PC-9 (cell line): ENCODE measurements around the gene NPL. TPM values are rescaled to one million over a fixed set of nuclear protein-coding genes. Genes with fewer than 3 reads are reported as not detected.

Experiments used
- BruUV-seq: library from RNA; stranded (reverse); fragments of 400-500 nt; replicated peaks from 2 replicates; lab custom pipeline; 2021; lab: Mats Ljungman, UMichigan
- CTCF ChIA-PET: fragments of 300-600 bp; sonication (Branson Sonifier 250); formaldehyde crosslinking; loops from one replicate; lab custom pipeline; 2022; ENCODE audit warnings: antibody characterized with exemption; lab: Charles Lee
- POLR2A ChIA-PET: fragments of 300-600 bp; sonication (Branson Sonifier 250); formaldehyde crosslinking; loops from one replicate; lab custom pipeline; 2022; ENCODE audit warnings: antibody characterized with exemption; ENCODE audit not compliant: unreplicated experiment; lab: Charles Lee
- DNase-seq, 2 experiments: peaks; one replicate each; pipeline versions ENCODE4 v3.0.0 to v3.0.0-alpha.2; 2015 to 2022; ENCODE audit warnings: mixed read lengths in 1 of 2
- H2AFZ ChIP-seq: fragments of 200-600 bp; sonication (generic); 2 replicates; pipeline ENCODE4 v1.8.1; 2017; ENCODE audit warnings: antibody characterized with exemption
- H3F3A ChIP-seq: fragments of 200-600 bp; sonication (generic); 2 replicates; pipeline ENCODE4 v1.8.1; 2017; ENCODE audit warnings: antibody characterized with exemption, mild to moderate bottlenecking, low read depth; ENCODE audit not compliant: insufficient read depth
- H3K27ac ChIP-seq: fragments of 200-600 bp; sonication (generic); 2 replicates; pipeline ENCODE4 v1.6.1; 2016; ENCODE audit warnings: mixed run types
- H3K27me3 ChIP-seq: fragments of 200-600 bp; sonication (generic); 2 replicates; pipeline ENCODE4 v1.6.1; 2016; ENCODE audit warnings: low read depth, mixed run types; ENCODE audit not compliant: insufficient read depth
- H3K36me3 ChIP-seq: fragments of 200-600 bp; sonication (generic); 2 replicates; pipeline ENCODE4 v1.6.1; 2016; ENCODE audit warnings: low read depth, mixed run types
- H3K4me1 ChIP-seq: fragments of 200-600 bp; sonication (generic); replicated peaks from 2 replicates; pipeline ENCODE4 v1.6.1; 2016; ENCODE audit warnings: mixed run types; ENCODE audit not compliant: insufficient read depth
- H3K4me2 ChIP-seq: fragments of 200-600 bp; sonication (generic); 2 replicates; pipeline ENCODE4 v1.6.1; 2017; ENCODE audit warnings: mixed run types
- H3K4me3 ChIP-seq: fragments of 200-600 bp; sonication (generic); 2 replicates; pipeline ENCODE4 v1.6.1; 2016; ENCODE audit warnings: mixed run types
- H3K79me2 ChIP-seq: fragments of 200-600 bp; sonication (generic); 2 replicates; pipeline ENCODE4 v1.6.1; 2017; ENCODE audit warnings: low read depth, mixed run types
- H3K9me2 ChIP-seq: fragments of 200-600 bp; sonication (generic); 2 replicates; pipeline ENCODE4 v1.8.1; 2017; ENCODE audit warnings: mild to moderate bottlenecking; ENCODE audit not compliant: insufficient read depth
- H3K9me3 ChIP-seq: fragments of 200-600 bp; sonication (generic); 2 replicates; pipeline ENCODE4 v1.8.1; 2016; ENCODE audit warnings: low read depth; ENCODE audit not compliant: insufficient read depth
- H4K20me1 ChIP-seq: fragments of 200-600 bp; sonication (generic); 2 replicates; pipeline ENCODE4 v1.8.1; 2017; ENCODE audit not compliant: insufficient read depth
- CTCF ChIP-seq: fragments of 200-600 bp; sonication (generic); conservative IDR thresholded peaks from 2 replicates; pipeline ENCODE4 v1.6.1; 2017; ENCODE audit warnings: mixed run types, antibody characterized with exemption, mild to moderate bottlenecking, moderate library complexity
- EZH2 ChIP-seq: fragments of 200-600 bp; sonication (generic); IDR thresholded peaks from 2 replicates; pipeline ENCODE4 v1.8.0; 2017; ENCODE audit warnings: antibody characterized with exemption, low read depth
- intact Hi-C: fragments of 100-400 bp; cut with micrococcal nuclease; formaldehyde crosslinking; loops from one replicate; pipeline ENCODE4 v1.10.0; 2022; ENCODE audit not compliant: unreplicated experiment
- total RNA-seq: library from RNA; stranded (reverse); gene quantifications from 2 replicates; pipeline ENCODE4 v1.2.3, GENCODE V29; 2021

The NPL gene
- total RNA-seq, 1 experiment from 2014 or later: 2.3 TPM

DNA sequence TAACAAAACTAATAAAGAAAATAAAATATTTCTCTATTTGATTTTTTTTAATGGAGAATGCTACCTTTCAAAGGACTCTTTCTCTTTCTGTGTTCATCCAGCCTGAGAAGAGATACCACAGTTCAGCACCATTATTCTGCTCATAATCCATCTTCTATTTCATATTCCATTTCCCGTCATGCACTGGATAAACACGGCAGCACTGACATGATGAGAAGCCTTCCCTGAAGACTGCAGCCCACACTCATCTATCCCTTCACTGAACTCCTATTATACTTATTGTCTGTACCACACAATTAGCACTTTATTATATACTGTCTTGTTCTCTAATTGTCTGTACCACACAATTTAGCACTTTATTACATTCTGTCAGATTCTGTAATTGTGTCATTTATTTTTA, 10.7 kb upstream of the NPL start:
- Histone ChIP-seq H3K4me1 (no peaks in the 10 kb centered on the region), H4K20me1 (no peaks in the 10 kb centered on the region; the same call in 1 of the 2 replicates), H2AFZ (no peak overlapping the region), H3K79me2 (no peaks in the 10 kb centered on the region), H3K36me3 (no peaks in the 10 kb centered on the region), H3K27ac (no peak overlapping the region), H3K4me2 (no peak overlapping the region), H3K27me3 (no peaks in the 10 kb centered on the region), H3K9me2 (no peaks in the 10 kb centered on the region; the same call in 1 of the 2 replicates), H3F3A (no peaks in the 10 kb centered on the region), H3K9me3 (no peaks in the 10 kb centered on the region), H3K4me3 (no peak overlapping the region)
- intact Hi-C loops: no loop called here
- BruUV-seq: no TSS peak
- POLR2A ChIA-PET: no interaction called here
- TF ChIP-seq CTCF (no peak), EZH2 (no peak)
- CTCF ChIA-PET: no interaction called here
- DNase-seq: no peak

DNA sequence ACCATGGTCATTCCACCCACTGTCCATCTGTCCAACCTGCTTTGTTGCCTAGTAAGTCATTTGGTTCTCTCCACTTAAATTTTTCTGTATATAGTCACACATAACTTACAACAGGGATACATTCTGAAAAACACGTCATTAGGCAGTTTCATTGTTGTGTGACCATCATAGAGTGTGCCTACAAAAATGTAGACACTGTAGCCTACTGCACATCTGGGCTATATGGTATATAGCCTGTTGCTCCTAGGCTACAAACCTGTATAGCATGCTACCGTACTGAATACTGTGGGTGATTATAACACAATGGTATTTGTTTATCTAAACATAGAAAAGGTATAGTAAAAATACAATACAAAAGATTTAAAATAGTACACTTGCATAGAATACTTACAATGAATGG, 10.0 kb upstream of the NPL start:
- H3K9me3 ChIP-seq: no peaks in the 10 kb centered on the region
- H3K27ac ChIP-seq: no peak overlapping the region
- H2AFZ ChIP-seq: no peak overlapping the region
- intact Hi-C loops: no loop called here
- H3F3A ChIP-seq: no peaks in the 10 kb centered on the region
- no TSS peak for BruUV-seq
- CTCF ChIA-PET: no interaction called here
- H3K4me3 ChIP-seq: no peak overlapping the region
- TF ChIP-seq CTCF (no peak), EZH2 (no peak)
- no peaks in the 10 kb centered on the region for H3K36me3 ChIP-seq
- no peaks in the 10 kb centered on the region for H3K4me1 ChIP-seq
- no peaks in the 10 kb centered on the region for H3K27me3 ChIP-seq
- no peak for DNase-seq
- H3K9me2 ChIP-seq: no peaks in the 10 kb centered on the region; the same call in 1 of the 2 replicates
- H4K20me1 ChIP-seq: no peaks in the 10 kb centered on the region; the same call in 1 of the 2 replicates
- no peak overlapping the region for H3K4me2 ChIP-seq
- POLR2A ChIA-PET: no interaction called here
- no peaks in the 10 kb centered on the region for H3K79me2 ChIP-seq

GRCh38 chr1:182781841-182782586, 7.6 kb upstream of the NPL start:
- H3K27me3 ChIP-seq: no peaks in the 10 kb centered on the region
- intact Hi-C loops: loop anchor here (1.0 to 10.0 kb wide), 6 partner anchors 57 to 1305 kb away; partner anchors contain the start of gene DHX9
- no peak overlapping the region for H3K4me3 ChIP-seq
- H3F3A ChIP-seq: no peaks in the 10 kb centered on the region
- ChIA-PET CTCF (interaction anchor here (0.6 to 2.3 kb wide), 9 partner anchors 109 to 697 kb away, joined by 3 to 22 read pairs (median 4); partner anchors contain the start of gene RGS16), POLR2A (interaction anchor here (0.6 kb wide), 1 partner anchor 766 kb away, joined by 6 read pairs; no protein-coding TSS in a partner anchor)
- no peaks in the 10 kb centered on the region; the same call in 1 of the 2 replicates for H4K20me1 ChIP-seq
- no peak overlapping the region for H3K4me2 ChIP-seq
- no peak for TF ChIP-seq EZH2
- peak; percentile 83 for TF ChIP-seq CTCF
- no peaks in the 10 kb centered on the region for H3K9me2 ChIP-seq
- no peaks in the 10 kb centered on the region for H3K79me2 ChIP-seq
- H3K9me3 ChIP-seq: no peaks in the 10 kb centered on the region
- H3K36me3 ChIP-seq: no peaks in the 10 kb centered on the region
- H2AFZ ChIP-seq: no peak overlapping the region
- DNase-seq: peak; percentile 45 to 66
- BruUV-seq: no TSS peak
- H3K27ac ChIP-seq: no peak overlapping the region
- H3K4me1 ChIP-seq: no peaks in the 10 kb centered on the region
